Loucy (cell line): ENCODE measurements around the gene FOXJ2.

Source experiments
- CTCF ChIP-seq: fragments of 200-600 bp; sonication (generic); conservative IDR thresholded peaks from 2 replicates; pipeline ENCODE4 v1.5.1; 2014; ENCODE audit warnings: mild to moderate bottlenecking, antibody characterized with exemption, low read length
- EZH2phosphoT487 ChIP-seq: fragments of 200-600 bp; IDR thresholded peaks from 2 replicates; pipeline ENCODE4 v1.6.1; 2018; ENCODE audit warnings: antibody characterized with exemption, mild to moderate bottlenecking, moderate library complexity, borderline replicate concordance

DNA sequence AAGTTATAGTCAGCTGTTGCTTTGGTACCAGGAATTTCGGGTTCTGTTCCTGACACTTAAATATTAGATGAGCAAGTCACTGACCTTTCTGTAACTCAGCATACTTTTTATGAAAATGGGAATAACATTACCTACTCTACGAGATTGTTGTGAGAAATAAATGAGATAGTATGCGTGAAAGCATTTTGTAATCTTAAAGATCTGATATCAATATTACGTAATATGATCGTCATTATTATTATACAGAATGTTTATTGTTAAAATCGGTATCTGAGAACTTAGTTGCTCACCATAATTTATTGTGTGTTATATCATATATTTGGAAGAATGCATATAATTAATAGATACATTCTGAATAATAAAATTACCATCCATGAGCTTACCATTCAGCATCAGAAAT is 43.4 kb downstream of the FOXJ2 start:
- TF ChIP-seq CTCF = no peak
- no peak for TF ChIP-seq EZH2phosphoT487
